ENCODE data around the gene ZFP92.

The ZFP92 gene

DNA sequence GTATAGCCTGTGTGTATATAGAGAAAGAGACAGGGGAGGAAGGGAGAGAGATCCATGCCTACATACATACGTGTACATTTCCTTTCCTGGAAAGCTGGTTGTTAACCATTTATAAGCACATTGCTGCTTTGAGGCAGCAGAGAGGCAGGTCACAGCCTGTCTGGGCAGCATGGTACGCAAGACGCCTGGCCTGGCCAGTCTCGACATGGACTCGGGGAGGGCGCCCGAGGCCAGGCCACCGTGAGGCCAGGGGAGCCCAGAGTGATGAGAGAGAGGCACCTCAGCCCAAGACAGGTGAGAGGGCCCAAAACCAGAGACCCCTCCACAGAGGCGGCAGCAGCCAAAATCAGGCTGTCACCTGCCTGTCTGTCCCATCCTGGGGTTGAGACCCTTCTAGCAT lies 30.7 kb downstream of the ZFP92 start:
- DNase-seq (ENCODE audit: insufficient read length, low spot score) (no peak), FAIRE-seq (no peak)
- TF ChIP-seq SPI1 (IDR thresholded peaks at IDR 0.05; ENCODE audit: low read depth, low read length): no peak
- TF ChIP-seq POLR2A (IDR thresholded peaks at IDR 0.05; ENCODE audit: low read depth, low read length): no peak
- TF ChIP-seq TAF1 (IDR thresholded peaks at IDR 0.05; ENCODE audit: low read depth, low read length): no peak
- TF ChIP-seq POLR2AphosphoS5 (IDR thresholded peaks at IDR 0.05; ENCODE audit: low read depth, low read length): no peak
- no peak for TF ChIP-seq PAX5 (IDR thresholded peaks at IDR 0.05; ENCODE audit: insufficient read depth, low read length, severe bottlenecking)
- no peak for TF ChIP-seq POU2F2 (IDR thresholded peaks at IDR 0.05; ENCODE audit: low read depth, low read length)

GRCh38 chrX:153442463-153442862 lies 31.2 kb downstream of the ZFP92 start:
- DNase-seq (ENCODE audit: insufficient read length, low spot score): no peak
- no peak for TF ChIP-seq POLR2A (IDR thresholded peaks at IDR 0.05; ENCODE audit: low read depth, low read length)
- TF ChIP-seq POU2F2 (IDR thresholded peaks at IDR 0.05; ENCODE audit: low read depth, low read length): no peak
- no peak for TF ChIP-seq PAX5 (IDR thresholded peaks at IDR 0.05; ENCODE audit: insufficient read depth, low read length, severe bottlenecking)
- TF ChIP-seq TAF1 (IDR thresholded peaks at IDR 0.05; ENCODE audit: low read depth, low read length): no peak
- no peak for TF ChIP-seq POLR2AphosphoS5 (IDR thresholded peaks at IDR 0.05; ENCODE audit: low read depth, low read length)
- no peak for TF ChIP-seq SPI1 (IDR thresholded peaks at IDR 0.05; ENCODE audit: low read depth, low read length)
- FAIRE-seq: no peak

- no peak for TF ChIP-seq SPI1 (IDR thresholded peaks at IDR 0.05; ENCODE audit: low read depth, low read length)
- TF ChIP-seq PAX5 (IDR thresholded peaks at IDR 0.05; ENCODE audit: insufficient read depth, low read length, severe bottlenecking): no peak
- no peak for TF ChIP-seq TAF1 (IDR thresholded peaks at IDR 0.05; ENCODE audit: low read depth, low read length)
- no peak for TF ChIP-seq POLR2A (IDR thresholded peaks at IDR 0.05; ENCODE audit: low read depth, low read length)
- no peak for TF ChIP-seq POU2F2 (IDR thresholded peaks at IDR 0.05; ENCODE audit: low read depth, low read length)
- TF ChIP-seq POLR2AphosphoS5 (IDR thresholded peaks at IDR 0.05; ENCODE audit: low read depth, low read length): no peak
- DNase-seq (ENCODE audit: insufficient read length, low spot score): no peak
- no peak for FAIRE-seq
Measured at GRCh38 chrX:153443476-153444332, 32.4 kb downstream of the ZFP92 start.

- TF ChIP-seq POLR2A (IDR thresholded peaks at IDR 0.05; ENCODE audit: low read depth, low read length): no peak
- TF ChIP-seq SPI1 (IDR thresholded peaks at IDR 0.05; ENCODE audit: low read depth, low read length): no peak
- FAIRE-seq (no peak), DNase-seq (ENCODE audit: insufficient read length, low spot score) (no peak)
Measured at GRCh38 chrX:153444333-153445011, 33.2 kb downstream of the ZFP92 start.

- no peak for DNase-seq (ENCODE audit: insufficient read length, low spot score)
- FAIRE-seq: no peak
- TF ChIP-seq POLR2A (IDR thresholded peaks at IDR 0.05; ENCODE audit: low read depth, low read length): no peak
- no peak for TF ChIP-seq POU2F2 (IDR thresholded peaks at IDR 0.05; ENCODE audit: low read depth, low read length)
- TF ChIP-seq TAF1 (IDR thresholded peaks at IDR 0.05; ENCODE audit: low read depth, low read length): no peak
- TF ChIP-seq SPI1 (IDR thresholded peaks at IDR 0.05; ENCODE audit: low read depth, low read length): no peak
- TF ChIP-seq PAX5 (IDR thresholded peaks at IDR 0.05; ENCODE audit: insufficient read depth, low read length, severe bottlenecking): no peak
- TF ChIP-seq POLR2AphosphoS5 (IDR thresholded peaks at IDR 0.05; ENCODE audit: low read depth, low read length): no peak
Measured at GRCh38 chrX:153445106-153445855, 34.0 kb downstream of the ZFP92 start.

DNA sequence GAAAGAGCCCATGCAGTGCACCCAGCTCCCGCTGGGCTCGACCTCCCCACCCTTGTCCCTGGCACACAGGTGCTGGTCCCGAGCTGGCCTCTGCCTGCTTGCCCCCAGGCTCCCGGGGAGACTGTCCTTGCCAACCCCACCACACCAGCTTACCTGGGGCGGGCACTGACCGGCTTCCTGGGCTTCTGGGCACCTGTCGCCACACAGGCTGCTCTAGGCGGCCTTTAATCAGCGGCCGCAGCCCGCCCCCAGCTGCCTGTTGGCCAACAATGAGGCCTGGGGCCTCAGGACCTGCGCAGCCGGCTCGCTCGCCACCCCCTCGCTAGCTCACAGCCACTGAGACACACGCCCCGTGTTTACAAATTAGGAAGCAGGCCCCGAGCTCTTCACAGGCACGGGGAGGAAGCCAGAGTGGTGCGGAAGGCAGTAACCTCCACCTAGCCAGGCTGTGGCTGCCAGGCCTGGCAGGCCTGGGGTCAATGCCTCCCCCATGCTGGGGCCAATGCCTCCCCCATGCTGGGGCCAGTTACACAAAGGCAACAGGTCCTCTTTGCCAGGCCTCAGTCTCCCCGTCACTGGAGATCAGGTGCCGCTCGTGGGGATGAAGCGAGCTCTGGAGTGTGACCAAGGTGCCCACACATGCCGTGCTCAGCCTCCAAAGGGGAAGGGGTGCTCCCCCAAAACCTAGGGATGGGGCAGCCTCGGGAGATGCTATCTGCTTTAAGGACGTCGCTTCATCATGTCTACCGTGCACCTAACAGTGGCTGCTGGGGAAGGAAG lies 34.8 kb downstream of the ZFP92 start, which contains the start of gene TREX2:
Gene TREX2 (minus strand): TSS at position 201 of the 780 bp plus-strand sequence. CDS start 626 bp downstream, outside the sequence.
- DNase-seq (ENCODE audit: insufficient read length, low spot score) (no peak), FAIRE-seq (no peak)
- TF ChIP-seq POLR2A (IDR thresholded peaks at IDR 0.05; ENCODE audit: low read depth, low read length) (no peak), TAF1 (IDR thresholded peaks at IDR 0.05; ENCODE audit: low read depth, low read length) (no peak), PAX5 (IDR thresholded peaks at IDR 0.05; ENCODE audit: insufficient read depth, low read length, severe bottlenecking) (no peak), POU2F2 (IDR thresholded peaks at IDR 0.05; ENCODE audit: low read depth, low read length) (no peak), POLR2AphosphoS5 (IDR thresholded peaks at IDR 0.05; ENCODE audit: low read depth, low read length) (no peak), SPI1 (IDR thresholded peaks at IDR 0.05; ENCODE audit: low read depth, low read length) (no peak)

GRCh38 chrX:153446636-153446936 lies 35.3 kb downstream of the ZFP92 start:
- TF ChIP-seq POLR2A (IDR thresholded peaks at IDR 0.05; ENCODE audit: low read depth, low read length) (no peak), POLR2AphosphoS5 (IDR thresholded peaks at IDR 0.05; ENCODE audit: low read depth, low read length) (no peak), SPI1 (IDR thresholded peaks at IDR 0.05; ENCODE audit: low read depth, low read length) (no peak), TAF1 (IDR thresholded peaks at IDR 0.05; ENCODE audit: low read depth, low read length) (no peak), POU2F2 (IDR thresholded peaks at IDR 0.05; ENCODE audit: low read depth, low read length) (no peak), PAX5 (IDR thresholded peaks at IDR 0.05; ENCODE audit: insufficient read depth, low read length, severe bottlenecking) (no peak)
- DNase-seq (ENCODE audit: insufficient read length, low spot score): no peak
- FAIRE-seq: no peak

DNA sequence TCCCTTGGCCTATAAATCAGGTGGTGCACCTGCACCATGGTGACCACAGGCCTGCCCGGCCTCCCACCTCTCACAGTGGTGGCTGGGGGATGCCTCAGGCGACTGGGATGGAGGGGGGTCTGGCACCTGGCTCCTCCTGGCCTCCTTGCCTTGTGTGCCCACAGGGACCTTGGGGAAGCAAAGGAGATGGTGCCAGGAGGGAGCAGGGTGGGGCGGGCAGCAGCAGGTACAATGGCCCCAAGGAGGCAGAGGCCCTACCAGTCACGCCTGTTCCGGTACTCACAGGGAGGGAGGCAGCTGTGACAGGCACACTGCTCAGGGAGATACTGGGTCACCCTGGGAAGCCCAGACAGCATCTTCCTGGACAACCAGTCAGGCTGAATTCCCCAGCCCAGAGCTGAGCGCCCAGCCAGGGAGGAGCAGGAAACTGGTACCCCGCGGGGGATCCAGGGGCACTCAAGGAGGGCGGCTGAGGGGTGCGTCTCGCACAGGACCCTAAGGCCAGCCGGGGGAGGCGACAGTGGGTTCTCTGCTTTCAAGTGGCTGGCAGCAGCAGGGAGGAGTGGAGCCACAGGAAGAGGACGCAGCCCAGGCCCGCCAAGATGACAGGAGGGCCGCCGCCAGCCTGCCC lies 35.8 kb downstream of the ZFP92 start:
- no peak for FAIRE-seq
- TF ChIP-seq POLR2A (IDR thresholded peaks at IDR 0.05; ENCODE audit: low read depth, low read length) (no peak), POLR2AphosphoS5 (IDR thresholded peaks at IDR 0.05; ENCODE audit: low read depth, low read length) (no peak), SPI1 (IDR thresholded peaks at IDR 0.05; ENCODE audit: low read depth, low read length) (no peak), PAX5 (IDR thresholded peaks at IDR 0.05; ENCODE audit: insufficient read depth, low read length, severe bottlenecking) (no peak), TAF1 (IDR thresholded peaks at IDR 0.05; ENCODE audit: low read depth, low read length) (no peak), POU2F2 (IDR thresholded peaks at IDR 0.05; ENCODE audit: low read depth, low read length) (no peak)
- DNase-seq (ENCODE audit: insufficient read length, low spot score): no peak
